SU-DHL-6 (cell line): ENCODE measurements around the gene ZSWIM8.

Experiments used
- CTCF ChIP-seq: fragments of 200-600 bp; sonication (generic); IDR thresholded peaks from one replicate; pipeline ENCODE4 v1.5.1; 2017; ENCODE audit warnings: antibody characterized with exemption, mild to moderate bottlenecking, low read length, moderate library complexity; ENCODE audit not compliant: insufficient read depth, poor library complexity, severe bottlenecking
- EZH2phosphoT487 ChIP-seq: fragments of 200-600 bp; sonication (generic), shearing (Covaris generic); conservative IDR thresholded peaks from 2 replicates; pipeline ENCODE4 v1.6.1; 2018; ENCODE audit warnings: mild to moderate bottlenecking, antibody characterized with exemption, low read length, moderate library complexity, mixed read lengths

GRCh38 chr10:73761781-73762180 lies 23.6 kb upstream of the ZSWIM8 start:
- TF ChIP-seq CTCF (no peak), EZH2phosphoT487 (no peak)
